ENCODE results near the gene PHLDB2. TPM values are rescaled to one million over a fixed set of nuclear protein-coding genes. Genes with fewer than 3 reads are reported as not detected.

PHLDB2 gene
- 41.7 and 42.4 TPM in 2 replicates for total RNA-seq (2014; rRNA removed; shearing (Covaris generic))

GRCh38 chr3:111859061-111859973, at the start of gene PHLDB2:
Gene PHLDB2 (plus strand): TSS chr3:111859265. CDS start chr3:111884078, 24,813 bp downstream.

DNA sequence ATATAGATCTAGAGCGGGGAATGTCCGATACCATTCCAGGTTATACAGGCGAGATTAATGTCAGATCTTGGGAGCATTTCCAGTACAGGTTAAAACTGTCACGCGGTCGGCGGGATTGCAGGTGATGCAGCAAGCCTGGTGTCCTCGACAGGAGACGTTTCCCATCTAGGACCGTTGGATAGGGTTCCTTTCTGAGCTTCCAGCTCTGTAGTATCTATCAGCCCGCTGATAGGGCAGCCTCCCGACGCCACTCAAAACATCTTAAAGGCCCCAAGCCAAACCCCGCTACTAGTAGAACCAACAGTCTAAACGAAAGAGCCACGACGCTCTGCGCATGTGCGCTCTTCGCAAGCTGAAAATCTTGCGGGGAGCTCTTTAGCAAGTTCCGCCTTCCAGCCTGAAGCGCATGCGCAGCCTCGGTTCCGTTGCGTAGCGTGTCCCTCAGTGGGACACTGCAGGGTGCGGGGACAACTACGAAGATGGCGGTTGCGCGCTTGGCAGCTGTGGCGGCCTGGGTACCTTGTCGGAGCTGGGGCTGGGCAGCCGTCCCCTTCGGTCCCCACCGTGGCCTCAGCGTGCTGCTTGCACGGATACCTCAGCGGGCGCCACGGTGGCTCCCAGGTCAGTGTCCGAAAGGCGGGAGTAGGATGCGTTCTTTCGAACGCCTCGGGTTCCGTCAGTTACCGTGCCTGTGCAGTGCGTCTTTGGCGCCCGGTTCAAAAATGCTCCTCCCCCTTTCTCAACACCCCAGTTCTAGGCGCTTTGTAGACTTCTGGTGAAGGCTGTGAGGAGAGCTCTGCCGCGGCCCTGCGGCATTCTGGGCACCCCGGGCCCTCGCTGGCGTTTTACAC, 119.7 kb downstream of the PHLDB2 start, which contains the start of gene ABHD10:
TSS of gene ABHD10 (plus strand) at position 444 of the 851 bp plus-strand sequence. CDS start at position 480, 36 bp downstream.

GRCh38 chr3:111998636-111999483, 139.8 kb downstream of the PHLDB2 start, which contains the start of gene TAGLN3:
Gene TAGLN3 (plus strand): TSS chr3:111998922. CDS start chr3:111999423, 501 bp downstream.

Other genes starting within 250 kb of the PHLDB2 start
- 2.6 and 2.9 TPM in 2 replicates for gene PLCXD2, start 184.6 kb upstream of the PHLDB2 start, total RNA-seq (2014; rRNA removed; shearing (Covaris generic))
- 29.0 and 29.9 TPM in 2 replicates for gene ABHD10, start 119.8 kb downstream of the PHLDB2 start, total RNA-seq (2014; rRNA removed; shearing (Covaris generic))
- 10.9 and 13.3 TPM in 2 replicates for gene TAGLN3, start 139.7 kb downstream of the PHLDB2 start, total RNA-seq (2014; rRNA removed; shearing (Covaris generic))
- not detected in 2 replicates for gene TMPRSS7, start 175.5 kb downstream of the PHLDB2 start, total RNA-seq (2014; rRNA removed; shearing (Covaris generic))
- 5.1 and 6.0 TPM in 2 replicates for gene C3orf52, start 227.1 kb downstream of the PHLDB2 start, total RNA-seq (2014; rRNA removed; shearing (Covaris generic))